Skin epidermis (tissue), 12 donors: ENCODE data around the gene CRYBG1.
"Not testable (repeated sequence)": the region's sequence is repeated elsewhere in the genome, so short reads cannot be mapped to it uniquely, and the experiment has no call there.

Experiments
- H3K27ac ChIP-seq, 21 experiments: fragments of 200-600 bp; sonication (generic) in 11 of 21; one replicate each; pipeline ENCODE4 v1.5.0; 2020; ENCODE audit warnings: mild to moderate bottlenecking in 3 of 21, inconsistent platforms in 2 of 21, moderate library complexity in 2 of 21
- H3K4me3 ChIP-seq, 7 experiments: fragments of 200-600 bp; sonication (generic) in 2 of 7; one replicate each; pipeline ENCODE4 v1.5.0; 2020; ENCODE audit warnings: inconsistent platforms in 2 of 7, mild to moderate bottlenecking in 2 of 7, moderate library complexity in 1 of 7

The CRYBG1 gene

GRCh38 chr6:106560996-106561685 lies 200.6 kb downstream of the CRYBG1 start:
- no peak overlapping the region for H3K4me3 ChIP-seq
- H3K27ac ChIP-seq, result peak overlapping the region in 16 of 21 experiments; percentile 3 to 81 (median 64)

GRCh38 chr6:106561686-106562405 lies 201.3 kb downstream of the CRYBG1 start:
- Histone ChIP-seq H3K27ac (peak overlapping the region in 20 of 21 experiments; percentile 3 to 81 (median 64)), H3K4me3 (no peak overlapping the region)

DNA sequence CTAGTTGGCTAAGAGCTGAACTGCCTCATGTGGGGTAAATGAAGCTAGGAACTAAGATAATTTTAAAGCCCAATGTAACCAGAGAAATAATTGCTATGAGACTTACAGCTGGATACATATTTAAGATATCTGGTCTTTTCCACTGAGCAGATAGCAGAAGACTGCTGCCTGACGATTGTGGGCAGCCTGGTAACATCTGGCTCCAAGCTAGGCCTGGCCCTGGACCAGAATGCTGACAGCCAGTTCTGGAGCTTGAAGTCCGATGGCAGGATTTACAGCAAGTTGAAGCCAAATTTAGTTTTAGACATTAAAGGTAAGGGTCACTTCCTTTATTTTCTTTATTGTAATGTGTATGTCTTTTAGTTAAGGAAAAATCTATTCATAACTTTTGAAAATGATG lies 203.1 kb downstream of the CRYBG1 start:
- Histone ChIP-seq H3K27ac (peak overlapping the region in 5 of 21 experiments; percentile 3 to 81 (median 71)), H3K4me3 (no peak overlapping the region)

DNA sequence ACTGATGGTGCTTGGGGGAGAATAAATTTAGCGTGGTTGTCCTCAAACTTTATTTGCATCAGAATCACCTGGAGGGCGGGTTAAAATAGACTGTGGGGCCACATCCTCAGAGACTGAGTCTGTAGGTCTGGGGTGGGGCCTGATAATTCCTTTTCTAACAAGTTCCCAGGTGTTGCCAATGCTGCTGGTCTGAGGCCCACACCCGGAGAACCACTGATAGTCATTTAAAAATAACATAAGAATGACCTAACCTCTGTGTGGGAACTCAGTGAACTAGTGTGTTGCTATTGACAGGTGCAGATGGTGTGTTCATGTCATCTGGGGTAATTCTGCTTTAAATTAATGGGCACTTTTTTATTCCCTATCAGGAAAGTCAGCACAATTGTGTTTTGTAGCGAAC lies 204.0 kb downstream of the CRYBG1 start:
- Histone ChIP-seq H3K4me3 (no peak overlapping the region), H3K27ac (peak overlapping the region in 1 of 21 experiments; percentile 13)

GRCh38 chr6:106568530-106568929 lies 208.0 kb downstream of the CRYBG1 start:
- Histone ChIP-seq H3K27ac (no peak overlapping the region), H3K4me3 (no peak overlapping the region)

DNA sequence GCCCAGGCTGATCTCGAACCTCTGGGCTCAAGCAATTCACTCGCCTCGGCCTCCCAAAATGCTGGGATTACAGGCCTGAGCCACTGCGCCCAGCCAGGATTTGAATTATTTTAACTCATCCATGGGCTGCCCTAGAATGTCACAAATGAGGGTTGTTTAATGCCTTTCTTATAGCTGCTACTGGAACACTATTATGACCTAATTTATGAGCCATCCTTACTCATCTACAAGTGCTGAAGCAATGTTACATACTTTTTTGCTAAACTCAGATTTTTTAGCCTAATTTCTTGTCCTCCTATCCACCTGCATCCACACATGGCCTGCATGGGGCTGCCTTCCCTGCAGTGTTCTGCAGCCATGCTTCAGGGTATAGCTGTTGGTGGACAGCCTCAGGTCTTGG lies 208.9 kb downstream of the CRYBG1 start:
- no peak overlapping the region for H3K4me3 ChIP-seq
- H3K27ac ChIP-seq, result no peak overlapping the region

DNA sequence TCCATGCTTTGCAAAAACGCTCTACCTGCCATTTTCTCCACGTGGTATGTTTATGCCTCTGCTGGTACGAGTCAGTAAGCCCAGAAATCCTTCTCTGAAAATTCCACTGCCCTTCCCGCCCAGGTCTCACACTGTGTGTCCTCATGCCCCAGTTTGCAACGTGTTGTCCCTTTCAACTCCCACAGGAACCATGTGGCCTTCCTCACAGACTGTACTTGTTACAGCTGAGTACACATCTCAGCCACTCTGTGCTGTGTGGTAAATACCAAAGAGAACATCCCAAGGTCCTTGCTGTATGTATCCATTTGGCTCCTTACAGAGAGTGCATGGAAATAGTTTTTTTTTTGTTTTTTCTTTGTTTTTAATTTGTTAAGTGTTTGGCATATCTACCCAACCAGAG lies 211.9 kb downstream of the CRYBG1 start:
- Histone ChIP-seq H3K27ac (peak overlapping the region in 2 of 21 experiments; percentile 34 to 55), H3K4me3 (no peak overlapping the region)

GRCh38 chr6:106572875-106573585 lies 212.5 kb downstream of the CRYBG1 start:
- no peak overlapping the region for H3K4me3 ChIP-seq
- H3K27ac ChIP-seq, result peak overlapping the region in 2 of 21 experiments; percentile 34 to 55

DNA sequence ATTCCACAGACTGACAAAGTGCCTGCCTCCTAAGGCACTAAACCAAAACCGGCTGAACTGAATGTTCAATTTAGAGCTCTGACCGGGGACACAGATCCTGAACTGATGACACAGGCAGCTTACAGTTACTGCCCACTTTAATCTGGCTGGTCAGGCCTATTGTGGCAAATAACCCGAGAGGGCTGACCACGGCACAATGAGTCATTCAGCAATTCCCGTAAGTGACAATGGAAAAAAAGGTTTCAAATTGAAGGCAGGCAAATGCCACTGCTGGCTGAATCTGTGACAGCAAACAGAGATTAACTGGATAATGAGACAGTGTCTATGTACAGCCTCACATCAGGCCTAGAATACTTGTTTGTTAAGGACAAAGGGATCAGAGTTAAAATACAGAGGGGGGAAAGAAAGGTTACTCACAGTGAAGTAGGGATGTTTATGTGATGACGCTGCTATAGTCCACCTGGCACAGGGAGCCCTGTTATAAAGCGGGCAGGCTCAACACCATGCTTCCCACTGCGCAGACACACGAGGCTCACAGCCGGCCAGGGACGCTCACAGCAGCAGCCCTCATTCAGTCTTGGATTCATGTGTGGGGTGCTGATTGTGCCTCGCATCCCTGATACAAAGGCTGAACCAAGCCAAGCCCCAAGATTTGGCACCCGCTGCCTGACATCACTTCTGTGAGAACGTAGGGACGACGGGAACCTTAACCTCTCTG lies 214.4 kb downstream of the CRYBG1 start:
- Histone ChIP-seq H3K27ac (peak overlapping the region in 10 of 21 experiments; percentile 2 to 74 (median 20)), H3K4me3 (no peak overlapping the region)

GRCh38 chr6:106579281-106579680 lies 218.8 kb downstream of the CRYBG1 start:
- no peak overlapping the region for H3K4me3 ChIP-seq
- H3K27ac ChIP-seq, result no peak overlapping the region

DNA sequence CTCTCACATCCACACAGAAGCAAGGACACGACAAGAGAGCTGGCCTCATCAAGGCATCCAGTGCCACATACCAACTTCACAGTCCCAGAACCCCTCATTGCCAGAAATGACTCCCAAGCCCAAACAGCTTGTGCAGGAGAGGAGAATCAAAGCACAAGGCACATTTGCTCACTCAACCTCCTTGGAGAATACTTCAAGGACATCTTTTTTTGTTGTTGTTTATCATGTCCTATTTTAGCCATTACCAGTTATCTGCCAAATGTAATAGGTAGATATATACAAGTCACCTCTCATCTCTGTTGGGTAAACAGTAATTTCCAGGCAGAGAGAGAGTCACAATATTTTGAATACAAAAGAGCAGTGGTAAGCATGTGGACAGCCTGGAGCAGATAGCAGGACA lies 221.0 kb downstream of the CRYBG1 start:
- H3K27ac ChIP-seq, result no peak overlapping the region
- no peak overlapping the region for H3K4me3 ChIP-seq

DNA sequence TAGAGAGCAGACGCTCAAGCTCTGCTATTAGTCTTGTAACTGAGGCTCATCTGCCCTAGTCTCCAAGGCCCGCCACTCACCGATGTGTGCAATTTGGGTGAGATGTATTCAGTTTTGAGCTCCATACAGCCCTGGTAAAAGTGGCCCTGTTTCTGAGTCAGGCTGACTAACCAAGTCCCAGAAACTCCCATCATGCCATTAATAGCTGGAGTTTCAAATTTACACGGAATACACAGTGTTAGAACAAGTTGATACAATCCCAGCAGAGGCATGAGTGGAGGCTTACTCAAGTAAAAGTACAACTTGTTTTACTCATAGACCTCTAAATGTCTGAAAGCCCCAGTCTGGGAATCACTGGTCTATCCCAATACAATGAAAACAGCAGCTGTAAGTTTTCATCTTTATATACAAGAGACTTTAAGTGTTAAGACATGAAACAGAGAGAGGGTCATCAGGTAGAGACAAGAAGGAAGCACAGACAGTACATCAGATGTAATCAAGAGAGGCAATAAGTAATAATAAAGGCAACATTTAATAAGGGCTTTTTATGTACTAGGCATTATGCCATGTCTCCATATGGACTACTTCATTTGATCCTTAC lies 226.4 kb downstream of the CRYBG1 start:
- no peak overlapping the region for H3K4me3 ChIP-seq

GRCh38 chr6:106588937-106589336 lies 228.4 kb downstream of the CRYBG1 start:
- not testable (repeated sequence) for H3K27ac ChIP-seq, H3K4me3 ChIP-seq

More for the DNA sequence above, 226.4 kb downstream of the CRYBG1 start:
- no peak overlapping the region for H3K27ac ChIP-seq

- Histone ChIP-seq H3K4me3 (no peak overlapping the region), H3K27ac (no peak overlapping the region)
Measured at GRCh38 chr6:106591111-106591825, 230.8 kb downstream of the CRYBG1 start.

GRCh38 chr6:106599440-106599839 lies 238.9 kb downstream of the CRYBG1 start:
- Histone ChIP-seq H3K27ac (no peak overlapping the region), H3K4me3 (no peak overlapping the region)

GRCh38 chr6:106600329-106600728 lies 239.8 kb downstream of the CRYBG1 start:
- no peak overlapping the region for H3K27ac ChIP-seq
- H3K4me3 ChIP-seq, result no peak overlapping the region

- Histone ChIP-seq H3K27ac (no peak overlapping the region), H3K4me3 (no peak overlapping the region)
Measured at GRCh38 chr6:106608080-106608668, 247.7 kb downstream of the CRYBG1 start.

DNA sequence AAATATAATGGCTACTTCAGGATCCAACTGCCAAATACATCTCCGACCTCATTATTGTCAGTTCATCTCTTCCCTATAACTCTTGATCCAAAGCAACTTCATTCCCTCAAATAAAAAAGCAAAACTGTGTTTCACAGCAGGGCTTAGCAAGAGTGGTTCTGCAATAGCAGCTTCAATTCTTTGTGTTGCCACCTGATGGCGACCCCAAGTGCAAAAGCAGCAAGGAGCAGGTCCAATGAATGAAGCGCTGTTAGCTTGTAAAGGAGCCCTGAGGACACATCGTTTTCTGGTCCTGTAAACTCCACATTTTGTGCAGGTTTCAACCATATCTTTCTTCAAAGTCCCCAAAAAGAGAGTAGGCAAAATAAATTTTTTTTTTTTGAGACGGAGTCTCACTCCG lies 249.2 kb downstream of the CRYBG1 start:
- no peak overlapping the region for H3K4me3 ChIP-seq

GRCh38 chr6:106611030-106611429 lies 250.5 kb downstream of the CRYBG1 start:
- Histone ChIP-seq H3K4me3 (no peak overlapping the region), H3K27ac (no peak overlapping the region)

More for the DNA sequence above, 249.2 kb downstream of the CRYBG1 start:
- no peak overlapping the region for H3K27ac ChIP-seq
